ENCODE data around the gene FCSK. TPM values are rescaled to one million over a fixed set of nuclear protein-coding genes. Genes with fewer than 3 reads are reported as not detected.

Gene FCSK
- total RNA-seq, 1 donor from 2014 or later: 16.1 TPM

GRCh38 chr16:70468776-70469525 is 14.6 kb downstream of the FCSK start:
- DNase-seq (ENCODE audit: low read depth) (no peak), FAIRE-seq (no peak)
- TF ChIP-seq CTCF (IDR thresholded peaks at IDR 0.05; ENCODE audit: insufficient read depth, low read length, severe bottlenecking): no peak

GRCh38 chr16:70470141-70470926 is 15.9 kb downstream of the FCSK start:
- Histone ChIP-seq H3K4me3 (ENCODE audit: low read depth, low read length) (no peak overlapping the region), H3K36me3 (ENCODE audit: control insufficient read depth, insufficient read depth, low read length) (peaks cover 4% of the 10 kb centered on the region), H3K27me3 (ENCODE audit: control insufficient read depth, insufficient read depth, low read length) (no peaks in the 10 kb centered on the region)
- no peak for FAIRE-seq
- TF ChIP-seq CTCF (IDR thresholded peaks at IDR 0.05; ENCODE audit: insufficient read depth, low read length, severe bottlenecking): no peak
- no peak for DNase-seq (ENCODE audit: low read depth)

More at GRCh38 chr16:70468776-70469525, 14.6 kb downstream of the FCSK start:
- H3K36me3 ChIP-seq (ENCODE audit: control insufficient read depth, insufficient read depth, low read length): peaks cover 6% of the 10 kb centered on the region
- no peaks in the 10 kb centered on the region for H3K27me3 ChIP-seq (ENCODE audit: control insufficient read depth, insufficient read depth, low read length)
- H3K4me3 ChIP-seq (ENCODE audit: low read depth, low read length): no peak overlapping the region

- no peak overlapping the region for H3K4me3 ChIP-seq (ENCODE audit: low read depth, low read length)
- peaks cover 4% of the 10 kb centered on the region for H3K36me3 ChIP-seq (ENCODE audit: control insufficient read depth, insufficient read depth, low read length)
- TF ChIP-seq CTCF (IDR thresholded peaks at IDR 0.05; ENCODE audit: insufficient read depth, low read length, severe bottlenecking): peak; percentile 43
- DNase-seq (ENCODE audit: low read depth) (no peak), FAIRE-seq (no peak)
- H3K27me3 ChIP-seq (ENCODE audit: control insufficient read depth, insufficient read depth, low read length): no peaks in the 10 kb centered on the region
Observed at GRCh38 chr16:70470927-70471341, 16.5 kb downstream of the FCSK start.

- DNase-seq (ENCODE audit: low read depth) (no peak), FAIRE-seq (no peak)
- Histone ChIP-seq H3K4me3 (ENCODE audit: low read depth, low read length) (no peak overlapping the region), H3K36me3 (ENCODE audit: control insufficient read depth, insufficient read depth, low read length) (peaks cover 4% of the 10 kb centered on the region), H3K27me3 (ENCODE audit: control insufficient read depth, insufficient read depth, low read length) (no peaks in the 10 kb centered on the region)
- no peak for TF ChIP-seq CTCF (IDR thresholded peaks at IDR 0.05; ENCODE audit: insufficient read depth, low read length, severe bottlenecking)
Observed at GRCh38 chr16:70472786-70473433, 18.5 kb downstream of the FCSK start.

GRCh38 chr16:70473446-70474319 is 19.3 kb downstream of the FCSK start:
- DNase-seq (ENCODE audit: low read depth) (no peak), FAIRE-seq (peak; percentile 60)
- H3K4me3 ChIP-seq (ENCODE audit: low read depth, low read length): no peak overlapping the region
- peaks cover 6% of the 10 kb centered on the region for H3K36me3 ChIP-seq (ENCODE audit: control insufficient read depth, insufficient read depth, low read length)
- TF ChIP-seq CTCF (IDR thresholded peaks at IDR 0.05; ENCODE audit: insufficient read depth, low read length, severe bottlenecking): no peak
- H3K27me3 ChIP-seq (ENCODE audit: control insufficient read depth, insufficient read depth, low read length): no peaks in the 10 kb centered on the region

Measured in bronchial epithelial cell (primary cell).